ENCODE data around the gene CAMK1D.

The CAMK1D gene

DNA sequence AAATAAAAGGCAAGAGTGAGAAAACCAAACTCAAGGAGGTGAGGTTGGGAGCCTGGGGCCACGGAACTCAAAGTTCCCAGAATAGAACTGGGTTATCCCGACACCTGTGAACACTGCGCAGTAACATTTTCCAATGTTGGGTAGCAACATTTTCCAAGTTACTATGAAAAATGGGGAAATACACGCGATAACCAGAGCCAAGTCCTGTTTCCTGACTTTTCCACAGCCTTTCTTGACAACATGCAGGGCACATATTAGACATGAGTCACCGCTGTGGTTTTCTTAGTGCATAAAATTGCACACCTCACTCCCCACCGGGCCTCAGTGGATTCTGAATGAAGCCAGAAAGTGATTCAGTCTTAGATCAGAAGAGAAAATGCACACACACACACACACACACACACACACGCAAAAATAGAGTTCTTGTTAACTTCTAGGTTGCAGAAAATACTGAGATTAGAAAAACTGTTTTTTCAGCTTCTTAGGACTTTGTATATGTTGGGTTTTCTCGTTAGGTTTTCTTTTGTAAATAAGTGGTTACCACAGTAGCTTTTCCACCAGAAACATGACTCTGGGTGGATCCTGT is 70.0 kb downstream of the CAMK1D start:
- Histone ChIP-seq H3K4ac (ENCODE audit: low read depth, low read length) (no peak overlapping the region), H3K79me2 (ENCODE audit: control insufficient read depth, insufficient read depth, low read length) (no peaks in the 10 kb centered on the region), H3K4me3 (ENCODE audit: low read length) (no peak overlapping the region), H3K4me2 (ENCODE audit: low read length) (no peak overlapping the region), H3K18ac (ENCODE audit: low read length) (no peak overlapping the region), H2BK5ac (ENCODE audit: low read length) (no peak overlapping the region), H3K23ac (ENCODE audit: low read length) (no peak overlapping the region), H3K9ac (ENCODE audit: low read length) (no peak overlapping the region), H3K27ac (ENCODE audit: low read depth, low read length) (no peak overlapping the region), H3K36me3 (ENCODE audit: control insufficient read depth, insufficient read depth, low read length) (no peaks in the 10 kb centered on the region), H3K79me1 (ENCODE audit: low read length) (no peaks in the 10 kb centered on the region), H3K4me1 (ENCODE audit: control insufficient read depth, low read depth, low read length) (no peaks in the 10 kb centered on the region), H3K56ac (ENCODE audit: low read length) (no peak overlapping the region), H3K27me3 (ENCODE audit: insufficient read depth, low read length, poor library complexity) (no peaks in the 10 kb centered on the region), H2BK15ac (replicated peaks; ENCODE audit: low read depth) (no peak overlapping the region), H4K5ac (ENCODE audit: low read length) (no peak overlapping the region), H2BK120ac (ENCODE audit: low read depth, low read length) (no peak overlapping the region), H4K8ac (ENCODE audit: low read depth, low read length) (no peak overlapping the region), H2AK5ac (ENCODE audit: low read length) (no peak overlapping the region)
- WGBS (ENCODE audit: extremely low coverage, insufficient coverage, low lambda C conversion rate) = no CpG with 5 or more reads among the region's 9 CpGs
- no peak for DNase-seq

DNA sequence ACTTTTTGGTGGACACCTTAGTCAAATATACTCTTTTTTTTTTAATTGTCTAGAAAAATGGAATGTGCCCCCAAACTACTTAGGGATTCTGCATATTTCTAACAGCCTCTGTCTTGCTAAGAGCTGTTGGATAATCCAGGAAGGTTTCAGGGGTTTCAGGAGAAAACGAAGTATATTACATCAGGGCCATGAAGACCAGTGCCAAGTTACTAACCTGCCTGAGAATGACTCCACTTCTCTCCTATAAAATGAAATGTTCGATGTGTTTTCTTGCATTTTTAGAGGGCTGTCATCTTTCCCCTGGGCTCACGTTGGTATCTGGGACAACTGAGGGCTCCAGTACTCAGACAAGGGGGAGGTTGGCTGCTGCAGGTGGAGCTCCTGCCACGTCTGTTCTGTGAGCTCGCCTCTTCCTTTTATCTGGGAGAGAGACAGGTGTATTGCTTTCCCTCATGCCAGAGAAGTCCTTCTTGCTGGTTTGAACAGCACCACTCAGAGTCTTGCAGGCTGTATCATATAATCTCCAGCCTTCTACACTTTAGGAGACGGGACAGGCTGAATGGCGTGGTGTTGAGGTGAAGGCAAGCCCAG is 71.3 kb downstream of the CAMK1D start:
- H2BK5ac ChIP-seq (ENCODE audit: low read length) = no peak overlapping the region
- H3K27me3 ChIP-seq (ENCODE audit: insufficient read depth, low read length, poor library complexity) = no peaks in the 10 kb centered on the region
- no peaks in the 10 kb centered on the region for H3K36me3 ChIP-seq (ENCODE audit: control insufficient read depth, insufficient read depth, low read length)
- no CpG with 5 or more reads among the region's 7 CpGs for WGBS (ENCODE audit: extremely low coverage, insufficient coverage, low lambda C conversion rate)
- no peaks in the 10 kb centered on the region for H3K79me2 ChIP-seq (ENCODE audit: control insufficient read depth, insufficient read depth, low read length)
- H3K56ac ChIP-seq (ENCODE audit: low read length) = no peak overlapping the region
- H3K9ac ChIP-seq (ENCODE audit: low read length) = no peak overlapping the region
- no peaks in the 10 kb centered on the region for H3K79me1 ChIP-seq (ENCODE audit: low read length)
- no peak overlapping the region for H2BK120ac ChIP-seq (ENCODE audit: low read depth, low read length)
- no peak overlapping the region for H2BK15ac ChIP-seq (replicated peaks; ENCODE audit: low read depth)
- no peak overlapping the region for H3K18ac ChIP-seq (ENCODE audit: low read length)
- H3K4me3 ChIP-seq (ENCODE audit: low read length) = no peak overlapping the region
- H4K8ac ChIP-seq (ENCODE audit: low read depth, low read length) = no peak overlapping the region
- no peak overlapping the region for H3K4ac ChIP-seq (ENCODE audit: low read depth, low read length)
- no peak overlapping the region for H2AK5ac ChIP-seq (ENCODE audit: low read length)
- no peaks in the 10 kb centered on the region for H3K4me1 ChIP-seq (ENCODE audit: control insufficient read depth, low read depth, low read length)
- H4K5ac ChIP-seq (ENCODE audit: low read length) = no peak overlapping the region
- no peak overlapping the region for H3K4me2 ChIP-seq (ENCODE audit: low read length)
- no peak for DNase-seq
- no peak overlapping the region for H3K27ac ChIP-seq (ENCODE audit: low read depth, low read length)
- H3K23ac ChIP-seq (ENCODE audit: low read length) = no peak overlapping the region

DNA sequence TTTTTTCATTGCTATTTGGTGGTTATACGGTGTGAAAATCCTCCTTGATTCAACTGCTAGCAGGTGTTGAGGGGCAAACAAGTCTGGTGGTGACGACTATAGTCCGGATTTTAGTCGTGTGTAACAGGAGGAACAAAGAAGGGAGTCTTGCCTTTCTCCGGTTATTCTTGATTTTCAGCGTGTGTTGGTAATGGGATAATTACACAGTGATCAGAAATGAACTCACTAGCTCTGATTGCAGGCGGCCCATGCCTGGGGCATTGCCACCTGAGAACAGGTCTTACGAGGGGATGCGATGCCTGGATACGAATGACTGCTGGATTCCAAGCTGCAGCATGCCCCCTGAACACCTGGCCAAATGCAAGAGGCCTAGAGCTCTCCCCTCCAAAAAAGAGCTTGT is 72.8 kb downstream of the CAMK1D start:
- H3K4me2 ChIP-seq (ENCODE audit: low read length) = no peak overlapping the region
- no peak for DNase-seq
- H4K5ac ChIP-seq (ENCODE audit: low read length) = no peak overlapping the region
- no CpG with 5 or more reads among the region's 10 CpGs for WGBS (ENCODE audit: extremely low coverage, insufficient coverage, low lambda C conversion rate)
- no peak overlapping the region for H2BK5ac ChIP-seq (ENCODE audit: low read length)
- no peak overlapping the region for H3K56ac ChIP-seq (ENCODE audit: low read length)
- no peaks in the 10 kb centered on the region for H3K4me1 ChIP-seq (ENCODE audit: control insufficient read depth, low read depth, low read length)
- H3K27ac ChIP-seq (ENCODE audit: low read depth, low read length) = no peak overlapping the region
- H3K23ac ChIP-seq (ENCODE audit: low read length) = no peak overlapping the region
- no peak overlapping the region for H2AK5ac ChIP-seq (ENCODE audit: low read length)
- no peak overlapping the region for H2BK15ac ChIP-seq (replicated peaks; ENCODE audit: low read depth)
- no peak overlapping the region for H3K18ac ChIP-seq (ENCODE audit: low read length)
- H3K4me3 ChIP-seq (ENCODE audit: low read length) = no peak overlapping the region
- H3K9ac ChIP-seq (ENCODE audit: low read length) = no peak overlapping the region
- H3K27me3 ChIP-seq (ENCODE audit: insufficient read depth, low read length, poor library complexity) = no peaks in the 10 kb centered on the region
- H3K79me1 ChIP-seq (ENCODE audit: low read length) = no peaks in the 10 kb centered on the region
- H3K79me2 ChIP-seq (ENCODE audit: control insufficient read depth, insufficient read depth, low read length) = no peaks in the 10 kb centered on the region
- no peak overlapping the region for H2BK120ac ChIP-seq (ENCODE audit: low read depth, low read length)
- no peak overlapping the region for H3K4ac ChIP-seq (ENCODE audit: low read depth, low read length)
- no peaks in the 10 kb centered on the region for H3K36me3 ChIP-seq (ENCODE audit: control insufficient read depth, insufficient read depth, low read length)
- no peak overlapping the region for H4K8ac ChIP-seq (ENCODE audit: low read depth, low read length)

DNA sequence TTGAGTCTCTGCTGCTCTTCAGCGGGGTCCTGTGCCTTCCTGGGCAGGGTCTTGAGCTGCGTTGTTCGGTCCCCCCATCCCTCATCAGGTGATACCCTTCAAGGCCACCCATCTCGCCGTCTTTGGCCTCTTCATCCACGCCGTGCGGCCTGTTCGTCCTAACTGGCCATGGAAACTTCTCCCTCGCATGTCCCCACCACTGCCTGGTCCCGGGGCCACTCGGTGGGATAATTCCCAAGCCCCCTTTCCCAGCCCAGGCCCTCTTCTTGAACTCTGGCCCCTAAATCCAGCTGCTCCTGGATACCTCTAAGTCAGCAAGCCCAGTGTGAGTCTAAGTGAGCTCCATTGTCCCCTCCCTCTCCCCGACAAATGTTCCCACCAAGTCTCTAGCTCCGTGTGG is 74.5 kb downstream of the CAMK1D start:
- no CpG with 5 or more reads among the region's 14 CpGs for WGBS (ENCODE audit: extremely low coverage, insufficient coverage, low lambda C conversion rate)

GRCh38 chr10:12427276-12427675 is 77.9 kb downstream of the CAMK1D start:
- no peak overlapping the region for H3K56ac ChIP-seq (ENCODE audit: low read length)
- no peak overlapping the region for H3K18ac ChIP-seq (ENCODE audit: low read length)
- no peak overlapping the region for H3K4me2 ChIP-seq (ENCODE audit: low read length)
- H2AK5ac ChIP-seq (ENCODE audit: low read length) = no peak overlapping the region
- no peak overlapping the region for H4K8ac ChIP-seq (ENCODE audit: low read depth, low read length)
- H3K4ac ChIP-seq (ENCODE audit: low read depth, low read length) = no peak overlapping the region
- H3K4me3 ChIP-seq (ENCODE audit: low read length) = no peak overlapping the region
- H3K79me2 ChIP-seq (ENCODE audit: control insufficient read depth, insufficient read depth, low read length) = no peaks in the 10 kb centered on the region
- no peak for DNase-seq
- H3K23ac ChIP-seq (ENCODE audit: low read length) = no peak overlapping the region
- H4K5ac ChIP-seq (ENCODE audit: low read length) = no peak overlapping the region
- no peaks in the 10 kb centered on the region for H3K79me1 ChIP-seq (ENCODE audit: low read length)
- no peak overlapping the region for H3K27ac ChIP-seq (ENCODE audit: low read depth, low read length)
- no peaks in the 10 kb centered on the region for H3K4me1 ChIP-seq (ENCODE audit: control insufficient read depth, low read depth, low read length)
- H2BK5ac ChIP-seq (ENCODE audit: low read length) = no peak overlapping the region
- no peaks in the 10 kb centered on the region for H3K36me3 ChIP-seq (ENCODE audit: control insufficient read depth, insufficient read depth, low read length)
- H2BK120ac ChIP-seq (ENCODE audit: low read depth, low read length) = no peak overlapping the region
- no peak overlapping the region for H3K9ac ChIP-seq (ENCODE audit: low read length)
- H2BK15ac ChIP-seq (replicated peaks; ENCODE audit: low read depth) = no peak overlapping the region
- no CpG with 5 or more reads among the region's 8 CpGs for WGBS (ENCODE audit: extremely low coverage, insufficient coverage, low lambda C conversion rate)
- H3K27me3 ChIP-seq (ENCODE audit: insufficient read depth, low read length, poor library complexity) = no peaks in the 10 kb centered on the region

More for the DNA sequence above, 74.5 kb downstream of the CAMK1D start:
- Histone ChIP-seq H3K18ac (ENCODE audit: low read length) (no peak overlapping the region), H3K27ac (ENCODE audit: low read depth, low read length) (no peak overlapping the region), H3K4ac (ENCODE audit: low read depth, low read length) (no peak overlapping the region), H2BK15ac (replicated peaks; ENCODE audit: low read depth) (no peak overlapping the region), H2AK5ac (ENCODE audit: low read length) (no peak overlapping the region), H3K27me3 (ENCODE audit: insufficient read depth, low read length, poor library complexity) (no peaks in the 10 kb centered on the region), H2BK120ac (ENCODE audit: low read depth, low read length) (no peak overlapping the region), H3K79me1 (ENCODE audit: low read length) (no peaks in the 10 kb centered on the region), H3K79me2 (ENCODE audit: control insufficient read depth, insufficient read depth, low read length) (no peaks in the 10 kb centered on the region), H3K36me3 (ENCODE audit: control insufficient read depth, insufficient read depth, low read length) (no peaks in the 10 kb centered on the region), H2BK5ac (ENCODE audit: low read length) (no peak overlapping the region), H4K8ac (ENCODE audit: low read depth, low read length) (no peak overlapping the region), H3K4me1 (ENCODE audit: control insufficient read depth, low read depth, low read length) (no peaks in the 10 kb centered on the region), H3K23ac (ENCODE audit: low read length) (no peak overlapping the region), H3K4me2 (ENCODE audit: low read length) (no peak overlapping the region), H4K5ac (ENCODE audit: low read length) (no peak overlapping the region), H3K4me3 (ENCODE audit: low read length) (no peak overlapping the region), H3K56ac (ENCODE audit: low read length) (no peak overlapping the region), H3K9ac (ENCODE audit: low read length) (no peak overlapping the region)
- DNase-seq = no peak
